Heart left ventricle (tissue), 16 donors: ENCODE results near the gene MAML3. TPM values are rescaled to one million over a fixed set of nuclear protein-coding genes. Genes with fewer than 3 reads are reported as not detected.
A peak's percentile ranks its signal among the peaks of the same experiment; 100 is the strongest.

Experiments
- ATAC-seq, 4 donors: fragments of 200-7000 bp; cut with Tn5 transposase; one replicate each; pipeline ENCODE4 v1.9.1; 2020 to 2022; ENCODE audit warnings: moderate library complexity in 4 of 4, mild to moderate bottlenecking in 3 of 4, moderate number of reproducible peaks in 1 of 4
- DNase-seq, 5 donors: peaks; one replicate each; pipeline ENCODE4 v3.0.0-alpha.2; 2020
- H3K27ac ChIP-seq, 12 donors: fragments of 200-600 bp; sonication (generic) in 4 of 12; one replicate each; pipeline versions ENCODE4 v1.5.0 to v1.8.0; 2016 to 2022; ENCODE audit warnings: mild to moderate bottlenecking in 2 of 12
- H3K27me3 ChIP-seq, 9 donors: fragments of 200-600 bp; sonication (generic) in 2 of 9; one replicate each; pipeline versions ENCODE4 v1.5.1 to v1.8.0; 2016 to 2022; ENCODE audit warnings: mild to moderate bottlenecking in 3 of 9
- H3K36me3 ChIP-seq, 9 donors: fragments of 200-600 bp; sonication (generic) in 2 of 9; one replicate each; pipeline versions ENCODE4 v1.5.0 to v1.8.0; 2018 to 2022; ENCODE audit warnings: mild to moderate bottlenecking in 2 of 9
- H3K4me1 ChIP-seq, 12 donors: fragments of 200-600 bp; sonication (generic) in 4 of 12; one replicate each; pipeline versions ENCODE4 v1.5.0 to v1.8.0; 2016 to 2022; ENCODE audit warnings: mild to moderate bottlenecking in 3 of 12
- H3K4me3 ChIP-seq, 12 donors: fragments of 200-600 bp; sonication (generic) in 4 of 12; one replicate each; pipeline versions ENCODE4 v1.5.0 to v1.8.0; 2017 to 2022; ENCODE audit warnings: mild to moderate bottlenecking in 9 of 12, moderate library complexity in 4 of 12
- H3K9me3 ChIP-seq, 12 donors: fragments of 200-600 bp; sonication (generic) in 4 of 12; one replicate each; pipeline versions ENCODE4 v1.5.0 to v1.8.0; 2016 to 2022; ENCODE audit warnings: mild to moderate bottlenecking in 1 of 12
- CTCF ChIP-seq, 12 donors: fragments of 200-600 bp; sonication (generic) in 4 of 12; IDR thresholded peaks; one replicate each; pipeline versions ENCODE4 v1.5.0 to v1.8.0; 2018 to 2022; ENCODE audit warnings: antibody characterized with exemption in 12 of 12, mild to moderate bottlenecking in 5 of 12
- POLR2A ChIP-seq, 2 donors: fragments of 450-650 bp; IDR thresholded peaks; one replicate each; pipeline ENCODE4 v1.6.1; 2017; ENCODE audit warnings: antibody characterized with exemption in 2 of 2, mild to moderate bottlenecking in 2 of 2, moderate library complexity in 2 of 2
- WGBS, 4 donors: extraction: QIAGEN DNeasy Blood & Tissue Kit in 2 of 4; methylation state at CpG; one replicate each; pipeline versions ENCODE4 v1.1.5 to v1.1.7; 2013 to 2018; 5-methylcytosine and 5-hydroxymethylcytosine counted together
- intact Hi-C, 10 donors: fragments of 100-400 bp; cut with DNase I; formaldehyde crosslinking; loops; one replicate each; pipeline versions ENCODE4 v1.11.1 to v1.14.2; 2022
- polyA plus RNA-seq, 2 donors: library from polyadenylated mRNA; stranded (reverse); fragments of 200-250 nt; gene quantifications; one replicate each; pipeline ENCODE4 v1.2.3, GENCODE V29; 2013
- total RNA-seq, 9 donors: library from RNA; depleted of rRNA in 2 of 9; stranded (reverse); fragments of >200 nt in 2 of 9; fragmentation: NEBNext Ultra II Directional in 3 of 9; extraction: Animal tissue kit (Norgen Biotek cat#: 25700) in 3 of 9; gene quantifications; one replicate each; pipeline versions ENCODE4 v1.1.0 to v1.2.4, GENCODE V29; 2016 to 2023
- donor health status: ischemic (EF 13 %, LVEDD 7.1; RV severe dilation, severe dysfunction).
- donor health status: healthy with polysubstance abuse.
- donor health status: DM: no; HTN: yes; CAD: no.
- donor health status: DM: no; HTN: no; CAD: no.
- donor health status: ischemic (EF 25% LVEDD 6.9; RV normal size, moderate dysfunction).
- donor health status: ischemic (EF 25% LVEDD 5.7; RV mildly dilated, moderate dysfunction).
- donor health status: healthy.
- donor health status: DM: yes; HTN: yes; CAD: no.
- donor health status: ischemic (EF 35%, LVEDD 5.7; RV mildly dilated, moderate dysfunction).
- donor health status: nonischemic (EF 11% LVEDD 7.7; RV severe dilation, severe dysfunction).
- donor health status: DM: yes; HTN: yes; CAD: no.
- donor health status: PGD.
- donor health status: ischemic (EF 29% LVEDD 5.4; RV normal size, mild dysfunction).
- donor health status: nonischemic (EF 23%, LVEDD 6.1; RV moderate dilation, normal function).

Gene MAML3
- total and polyA plus RNA-seq, 11 donors: 0.76 to 5.9 (median 2.4) TPM

GRCh38 chr4:139815778-139816601 is 338.0 kb downstream of the MAML3 start:
- intact Hi-C loops: loop anchor here in 3 of 10 donors (2.0 to 5.0 kb wide), 3 partner anchors 53 to 79 kb away; no protein-coding TSS in a partner anchor

GRCh38 chr4:139814323-139815015 is 339.5 kb downstream of the MAML3 start:
- H3K27ac ChIP-seq: peak overlapping the region; percentile 7 to 88 (median 78)
- H3K4me3 ChIP-seq: peak overlapping the region in 3 of 12 donors; percentile 4 to 24 (median 23)
- H3K36me3 ChIP-seq: no peaks in the 10 kb centered on the region
- TF ChIP-seq POLR2A (IDR thresholded peaks at IDR 0.05): no peak
- no peak for TF ChIP-seq CTCF (IDR thresholded peaks at IDR 0.05)
- ATAC-seq: peak; percentile 19 to 51 (median 34)
- no peaks in the 10 kb centered on the region for H3K27me3 ChIP-seq
- 18 to 26% (median 22%) methylated on average over 8 of the region's 8 CpGs for WGBS, 4 donors
- intact Hi-C loops: loop anchor here in 4 of 10 donors (5.0 kb wide), 3 partner anchors 37 to 77 kb away; no protein-coding TSS in a partner anchor
- peak in 1 of 5 donors; percentile 24 for DNase-seq
- H3K9me3 ChIP-seq: peaks cover 0 to 13% (median 8%) of the 10 kb centered on the region in 12 donors
- peaks cover 0 to 48% (median 33%) of the 10 kb centered on the region in 12 donors for H3K4me1 ChIP-seq

More at GRCh38 chr4:139815778-139816601, 338.0 kb downstream of the MAML3 start:
- no peaks in the 10 kb centered on the region for H3K36me3 ChIP-seq
- H3K9me3 ChIP-seq: peaks cover 0 to 4% (median under 1%) of the 10 kb centered on the region in 12 donors
- DNase-seq (peak in 4 of 5 donors; percentile 53 to 70 (median 56)), ATAC-seq (peak; percentile 79 to 93 (median 90))
- no peaks in the 10 kb centered on the region for H3K27me3 ChIP-seq
- H3K4me1 ChIP-seq: peaks cover 0 to 45% (median 32%) of the 10 kb centered on the region in 12 donors
- H3K27ac ChIP-seq: peak overlapping the region; percentile 12 to 88 (median 78)
- WGBS, 4 donors: 3 to 14% (median 8%) methylated on average over 24 of the region's 24 CpGs
- TF ChIP-seq POLR2A (IDR thresholded peaks at IDR 0.05) (peak in 1 of 2 donors; percentile 17), CTCF (IDR thresholded peaks at IDR 0.05) (no peak)
- H3K4me3 ChIP-seq: peak overlapping the region in 11 of 12 donors; percentile 5 to 63 (median 50)

GRCh38 chr4:139813881-139814280 is 340.1 kb downstream of the MAML3 start:
- H3K36me3 ChIP-seq: no peaks in the 10 kb centered on the region
- intact Hi-C loops: loop anchor here in 1 of 10 donors (5.0 kb wide), 1 partner anchor 37 kb away; no protein-coding TSS in a partner anchor
- 66 to 73% (median 68%) methylated on average over 3 of the region's 3 CpGs for WGBS, 4 donors
- H3K27me3 ChIP-seq: no peaks in the 10 kb centered on the region
- TF ChIP-seq POLR2A (IDR thresholded peaks at IDR 0.05) (no peak), CTCF (IDR thresholded peaks at IDR 0.05) (no peak)
- H3K4me1 ChIP-seq: peaks cover 1 to 51% (median 36%) of the 10 kb centered on the region in 12 donors
- peaks cover 0 to 13% (median 8%) of the 10 kb centered on the region in 12 donors for H3K9me3 ChIP-seq
- ATAC-seq (no peak), DNase-seq (no peak)
- peak overlapping the region in 11 of 12 donors; percentile 56 to 88 (median 80) for H3K27ac ChIP-seq
- no peak overlapping the region for H3K4me3 ChIP-seq
